ENCODE measurements around the gene NXN.
"Not testable (repeated sequence)": the region's sequence is repeated elsewhere in the genome, so short reads cannot be mapped to it uniquely, and the experiment has no call there.

Gene NXN

DNA sequence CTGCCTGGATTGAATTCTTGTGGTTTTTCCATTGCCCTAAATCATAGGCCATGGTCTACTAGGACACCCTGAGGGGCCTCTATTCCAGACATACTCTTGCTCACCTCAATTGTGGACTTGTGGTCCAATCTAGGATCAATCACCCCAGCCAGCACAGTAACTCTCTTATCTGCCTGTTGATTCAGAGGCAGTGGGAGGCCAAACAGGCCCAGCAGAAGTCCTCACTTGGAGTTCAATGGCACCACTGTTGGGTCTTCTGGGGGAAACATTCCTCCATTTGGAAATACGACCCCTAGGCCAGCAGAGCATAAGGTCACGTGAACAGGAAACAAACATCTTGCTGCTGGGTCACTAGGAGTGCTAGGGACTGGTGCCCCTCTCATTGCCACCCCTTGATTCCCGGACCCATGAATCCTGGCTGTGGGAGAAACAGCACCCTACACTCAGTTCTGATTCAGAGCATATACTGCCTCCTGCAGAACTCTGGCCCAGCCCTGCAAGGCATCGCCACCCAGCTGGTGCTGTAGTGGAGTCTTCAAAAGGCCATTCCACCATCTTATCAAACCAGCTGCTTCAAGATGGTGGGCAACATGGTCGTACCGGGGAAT is 6.8 kb upstream of the NXN start:
- H3K4me3 ChIP-seq (ENCODE audit: low read depth, low read length), result no peak overlapping the region
- no peak for DNase-seq (ENCODE audit: low read depth)

DNA sequence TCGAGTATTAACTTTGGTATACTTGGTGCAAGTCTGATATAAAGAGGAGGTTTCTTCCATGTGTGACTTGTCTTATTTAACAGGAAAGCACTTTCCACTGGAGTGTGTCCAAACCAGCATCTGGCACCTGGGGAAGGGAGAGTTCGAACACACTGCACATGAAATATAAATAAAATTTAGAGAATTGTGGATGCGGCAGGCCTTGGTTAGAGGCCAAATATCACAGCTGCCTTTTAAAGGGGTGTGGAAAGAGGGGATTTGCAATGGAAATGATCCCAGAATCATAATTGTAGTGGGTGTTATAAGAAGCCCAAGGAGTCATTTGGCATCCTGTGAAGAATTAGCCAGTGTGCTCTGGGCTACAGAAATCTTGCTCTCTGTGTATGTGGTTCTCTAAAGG is 4.3 kb upstream of the NXN start:
- DNase-seq (ENCODE audit: low read depth), result no peak

GRCh38 chr17:981292-981658 is 1.7 kb upstream of the NXN start:
- H3K4me3 ChIP-seq (ENCODE audit: low read depth, low read length), result no peak overlapping the region
- DNase-seq (ENCODE audit: low read depth), result no peak

More for the DNA sequence above, 4.3 kb upstream of the NXN start:
- no peak overlapping the region for H3K4me3 ChIP-seq (ENCODE audit: low read depth, low read length)

DNA sequence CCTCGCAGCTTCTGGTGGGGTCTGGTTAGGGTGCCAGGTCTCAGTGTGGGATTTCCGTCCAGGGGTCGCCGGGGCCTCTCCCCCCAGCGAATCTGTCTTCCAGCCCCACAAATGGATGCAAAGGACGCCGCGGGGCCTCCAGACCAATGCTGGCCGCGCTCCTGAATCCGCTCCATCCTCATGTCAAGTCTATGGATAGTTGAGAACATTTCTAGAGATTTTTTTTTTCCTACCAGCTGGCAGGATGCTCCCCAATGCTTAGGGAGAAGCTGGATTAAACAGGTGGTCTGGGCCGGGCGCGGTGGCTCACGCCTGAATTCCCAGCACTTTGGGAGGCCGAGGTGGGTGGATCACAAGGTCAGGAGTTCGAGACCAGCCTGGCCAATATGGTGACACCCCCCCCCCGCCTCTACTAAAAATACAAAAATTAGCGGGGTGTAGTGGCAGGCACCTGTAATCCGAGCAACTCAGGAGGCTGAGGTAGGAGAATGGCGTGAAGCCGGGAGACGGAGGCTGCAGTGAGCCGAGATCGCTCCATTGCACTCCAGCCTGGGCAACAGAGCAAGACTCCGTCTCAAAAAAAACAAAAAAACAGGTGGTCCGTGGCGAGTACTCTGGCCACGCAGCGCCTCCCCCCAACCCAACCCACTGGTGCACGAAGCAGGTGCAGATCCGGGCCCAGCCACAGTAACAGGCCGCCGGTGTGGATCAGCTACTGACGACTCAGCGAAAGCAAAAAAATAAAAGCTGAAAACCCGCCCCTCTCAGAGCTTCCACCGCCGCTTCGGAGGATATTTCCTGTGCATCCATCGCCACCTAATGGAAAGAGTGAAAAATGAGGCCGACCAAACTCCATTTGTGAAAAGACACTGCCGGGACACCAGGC is 1.1 kb upstream of the NXN start:
- peak overlapping the region; percentile 46 for H3K4me3 ChIP-seq (ENCODE audit: low read depth, low read length)
- DNase-seq (ENCODE audit: low read depth), result no peak

- DNase-seq (ENCODE audit: low read depth), result no peak
- peak overlapping the region; percentile 81 for H3K4me3 ChIP-seq (ENCODE audit: low read depth, low read length)
Observed at GRCh38 chr17:979212-979538, 401 bp downstream of the NXN start.

- DNase-seq (ENCODE audit: low read depth), result no peak
- H3K4me3 ChIP-seq (ENCODE audit: low read depth, low read length), result peak overlapping the region; percentile 81
Observed at GRCh38 chr17:978103-979093, 1.2 kb downstream of the NXN start.

DNA sequence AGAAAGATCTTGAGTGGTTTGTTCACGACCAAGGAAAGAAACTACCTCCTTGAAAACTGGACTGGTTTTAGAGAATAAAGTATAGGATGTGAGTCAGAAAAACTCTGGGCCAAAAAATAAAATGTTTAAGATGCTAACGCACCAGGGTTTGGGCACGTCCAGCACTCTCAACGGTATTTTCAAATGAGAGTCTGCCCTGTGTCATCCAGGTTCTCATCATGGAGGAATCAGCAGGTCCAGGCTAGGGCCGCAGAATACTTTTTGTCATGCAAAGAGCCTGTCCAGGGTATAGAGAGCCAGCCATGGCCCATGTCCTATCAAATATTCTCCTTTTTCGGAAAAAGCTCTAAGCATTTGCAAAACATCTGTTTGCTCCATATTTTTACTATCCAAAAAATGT is 2.4 kb downstream of the NXN start:
- H3K4me3 ChIP-seq (ENCODE audit: low read depth, low read length), result peak overlapping the region; percentile 81

DNA sequence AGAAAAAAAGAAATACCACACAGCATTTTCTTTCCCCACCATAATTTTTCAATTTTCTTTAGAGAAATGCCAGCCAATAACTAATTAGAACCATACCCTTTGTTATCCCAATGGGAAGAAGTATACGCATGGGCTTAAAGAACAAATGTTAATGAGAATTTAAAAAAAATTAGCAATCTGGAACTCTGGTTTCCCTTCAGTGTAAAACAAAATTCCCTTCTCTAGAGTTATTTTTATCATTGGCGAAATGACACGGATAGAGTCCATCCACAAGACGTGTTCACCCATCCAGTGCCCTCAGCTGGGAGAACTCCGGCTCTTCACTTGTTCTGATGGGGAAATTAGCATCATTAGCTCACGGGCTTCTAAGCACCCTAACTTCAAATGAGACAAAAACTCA is 3.3 kb downstream of the NXN start:
- H3K4me3 ChIP-seq (ENCODE audit: low read depth, low read length), result no peak overlapping the region
- no peak for DNase-seq (ENCODE audit: low read depth)

More for the DNA sequence above, 2.4 kb downstream of the NXN start:
- DNase-seq (ENCODE audit: low read depth), result no peak

DNA sequence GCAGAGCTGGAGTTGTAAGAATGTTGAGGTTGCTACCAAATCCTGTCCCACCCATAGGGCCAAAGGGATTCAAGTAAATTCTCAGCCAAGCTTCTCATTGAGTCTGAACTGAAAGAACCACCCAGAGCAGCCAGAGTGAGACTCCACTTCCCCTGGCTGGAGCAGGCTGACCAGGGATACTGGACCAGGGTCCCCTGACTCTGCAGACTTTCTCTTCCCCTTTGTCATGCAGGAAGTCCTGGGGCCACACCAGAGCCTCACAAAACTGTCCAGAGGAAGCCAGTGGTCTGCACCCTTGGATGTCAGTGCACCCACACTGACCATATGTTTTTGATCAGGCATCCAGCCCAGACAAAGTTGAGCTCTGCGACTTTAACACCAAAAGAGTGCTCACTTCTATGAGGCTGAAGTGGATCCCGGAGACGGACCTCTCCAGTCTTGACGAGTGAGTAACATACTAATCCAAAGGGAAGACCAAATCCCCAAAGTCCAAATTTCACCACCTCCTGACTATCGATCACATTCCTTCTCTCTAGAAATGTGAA is 4.1 kb downstream of the NXN start:
- no peak for DNase-seq (ENCODE audit: low read depth)
- no peak overlapping the region for H3K4me3 ChIP-seq (ENCODE audit: low read depth, low read length)

GRCh38 chr17:974778-975177 is 4.8 kb downstream of the NXN start:
- DNase-seq (ENCODE audit: low read depth), result not testable (repeated sequence)

DNA sequence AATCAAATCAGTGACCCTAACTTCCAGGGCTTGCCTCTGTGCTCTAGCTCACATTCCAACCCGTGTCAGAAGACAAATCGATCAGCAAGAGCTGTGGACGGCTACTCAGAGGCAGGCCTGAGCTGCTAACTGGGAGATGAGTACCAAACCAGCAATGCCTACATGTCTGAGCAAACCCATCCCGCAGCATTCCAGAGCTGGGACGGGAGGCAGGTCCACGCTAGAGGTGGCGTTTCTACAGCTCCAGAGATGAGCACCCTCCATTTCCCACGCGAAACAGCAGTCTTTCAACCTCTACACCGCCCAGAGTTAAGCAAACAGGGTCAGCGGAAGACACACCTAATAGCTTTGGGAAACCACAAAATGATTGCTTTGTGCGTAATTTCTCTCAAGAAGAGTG is 6.5 kb downstream of the NXN start:
- H3K4me3 ChIP-seq (ENCODE audit: low read depth, low read length), result no peak overlapping the region
- DNase-seq (ENCODE audit: low read depth), result no peak

More at GRCh38 chr17:974778-975177, 4.8 kb downstream of the NXN start:
- not testable (repeated sequence) for H3K4me3 ChIP-seq (ENCODE audit: low read depth, low read length)

DNA sequence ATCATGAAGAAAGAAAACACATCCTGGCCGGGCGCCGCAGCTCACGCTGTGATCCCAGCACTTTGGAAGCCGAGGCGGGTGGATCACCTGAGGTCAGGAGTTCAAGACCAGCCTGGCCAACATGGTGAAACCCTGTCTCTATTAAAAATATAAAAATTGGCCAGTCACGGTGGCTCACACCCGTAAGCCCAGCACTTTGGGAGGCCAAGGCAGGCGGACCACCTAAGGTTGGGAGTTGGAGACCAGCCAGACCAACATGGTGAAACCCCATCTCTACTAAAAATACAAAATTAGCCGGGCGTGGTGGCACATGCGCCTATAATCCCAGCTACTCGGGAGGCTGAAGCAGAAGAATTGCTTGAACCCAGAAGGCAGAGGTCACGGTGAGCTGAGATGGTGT is 7.7 kb downstream of the NXN start:
- not testable (repeated sequence) for DNase-seq (ENCODE audit: low read depth); H3K4me3 ChIP-seq (ENCODE audit: low read depth, low read length)

DNA sequence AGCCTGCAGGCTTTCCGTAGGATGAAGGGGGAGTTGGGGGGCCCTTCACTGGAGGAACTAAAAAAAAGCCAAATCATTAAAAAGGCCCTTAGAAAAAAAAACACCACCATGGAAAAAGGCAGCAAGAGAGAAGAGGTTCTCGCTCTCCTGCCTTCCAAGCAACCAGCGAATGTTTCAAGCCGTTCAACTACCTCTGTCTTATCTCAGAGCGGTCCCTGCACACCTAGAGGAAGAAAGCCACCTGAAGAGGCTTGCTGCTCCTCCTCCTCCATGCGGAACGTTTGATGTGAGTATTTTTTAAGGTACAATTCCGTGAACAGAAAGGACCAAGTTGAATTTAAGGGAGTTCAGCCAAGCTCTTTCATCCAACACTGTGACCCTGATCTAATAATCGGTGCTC is 9.2 kb downstream of the NXN start:
- DNase-seq (ENCODE audit: low read depth), result no peak
- peak overlapping the region; percentile 27 for H3K4me3 ChIP-seq (ENCODE audit: low read depth, low read length)

DNA sequence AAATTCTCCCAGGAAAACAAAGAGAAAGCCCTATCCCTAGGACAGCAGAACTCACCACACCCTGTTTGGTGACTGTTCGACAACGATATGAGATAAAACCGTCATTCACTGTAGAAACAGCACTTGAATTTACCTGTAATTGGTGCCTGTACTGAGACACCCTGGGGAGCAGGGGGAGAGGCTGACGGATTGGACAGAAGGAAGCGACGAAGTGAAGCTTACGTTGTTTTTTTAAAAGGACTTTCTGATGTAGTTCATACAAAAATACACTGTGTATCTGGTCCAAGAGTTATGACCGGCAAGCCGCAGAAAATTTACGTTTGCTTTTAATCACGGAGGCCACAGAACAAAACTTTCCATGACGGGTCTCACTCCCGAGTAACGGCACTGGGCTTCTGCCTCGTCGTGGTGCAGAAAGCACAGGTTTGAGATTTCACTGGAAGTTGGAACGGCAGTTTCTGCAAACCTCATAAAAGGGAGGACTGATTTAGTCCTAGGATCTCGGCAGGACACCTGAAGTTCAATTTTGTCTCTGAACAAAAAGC is 9.7 kb downstream of the NXN start:
- H3K4me3 ChIP-seq (ENCODE audit: low read depth, low read length), result peak overlapping the region; percentile 27
- DNase-seq (ENCODE audit: low read depth), result no peak

DNA sequence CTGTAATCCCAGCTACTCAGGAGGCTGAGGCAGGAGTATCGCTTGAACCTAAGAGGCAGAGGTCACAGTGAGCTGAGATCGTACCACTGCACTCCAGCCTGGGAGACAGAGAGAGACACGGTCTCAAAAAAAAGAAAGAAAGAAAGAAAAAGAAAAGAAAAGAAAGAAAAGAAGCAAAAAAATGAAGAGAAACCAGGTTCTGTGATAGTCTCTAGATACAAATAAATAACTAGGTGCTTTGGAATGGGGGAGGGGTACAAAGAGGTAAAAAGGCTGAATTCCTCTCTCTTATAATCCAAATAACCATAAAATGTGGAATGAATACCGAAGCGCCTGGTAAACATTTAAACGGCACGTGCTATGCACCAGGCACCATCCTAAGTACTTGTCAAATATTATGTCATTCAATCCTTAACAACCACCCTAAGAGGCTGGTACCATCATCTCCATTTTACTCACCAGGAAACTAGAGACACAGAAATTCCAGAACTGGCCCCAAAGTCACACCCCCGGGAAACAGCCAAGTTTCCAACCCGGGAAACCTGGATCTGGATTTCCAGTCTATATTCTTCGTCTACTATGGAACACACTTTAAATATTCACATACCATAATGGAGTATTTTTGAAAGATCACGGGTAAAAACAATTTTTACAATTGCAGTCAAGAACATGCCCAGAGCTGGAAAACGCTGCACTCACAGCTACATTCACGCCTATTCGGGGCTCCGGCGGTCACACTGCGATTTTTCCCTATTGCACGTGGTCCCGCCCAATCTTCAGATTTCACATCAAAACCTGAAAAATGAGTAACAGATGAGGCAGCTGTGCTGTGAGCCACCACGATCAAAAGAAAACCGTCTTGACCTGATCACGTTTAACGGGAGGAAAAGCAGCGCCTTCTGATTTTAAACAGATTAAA is 10.5 kb downstream of the NXN start:
- H3K4me3 ChIP-seq (ENCODE audit: low read depth, low read length), result peak overlapping the region; percentile 27
- no peak for DNase-seq (ENCODE audit: low read depth)

GRCh38 chr17:967122-967521 is 12.5 kb downstream of the NXN start:
- DNase-seq (ENCODE audit: low read depth), result no peak
- no peak overlapping the region for H3K4me3 ChIP-seq (ENCODE audit: low read depth, low read length)

- DNase-seq (ENCODE audit: low read depth), result no peak
- H3K4me3 ChIP-seq (ENCODE audit: low read depth, low read length), result no peak overlapping the region
Observed at GRCh38 chr17:965311-965989, 14.1 kb downstream of the NXN start.

- no peak overlapping the region for H3K4me3 ChIP-seq (ENCODE audit: low read depth, low read length)
- DNase-seq (ENCODE audit: low read depth), result no peak
Observed at GRCh38 chr17:964876-965275, 14.7 kb downstream of the NXN start.

Measured in skeletal muscle cell (primary cell).